HG03469 (cell line): ENCODE data around the gene DDTL.
"Not testable (repeated sequence)": the region's sequence is repeated elsewhere in the genome, so short reads cannot be mapped to it uniquely, and the experiment has no call there.

Experiments
- ATAC-seq: cut with Tn5 transposase; IDR thresholded peaks from one replicate; pipeline ENCODE4 v1.9.1; 2021; ENCODE audit warnings: mild to moderate bottlenecking, moderate library complexity, moderate number of reproducible peaks; ENCODE audit not compliant: unreplicated experiment

DDTL gene

GRCh38 chr22:23969071-23969470 is 2.4 kb downstream of the DDTL start:
- ATAC-seq, result no peak

GRCh38 chr22:23970201-23970641 is 3.5 kb downstream of the DDTL start:
- no peak for ATAC-seq

- ATAC-seq, result no peak
Observed at GRCh38 chr22:23970816-23971486, 4.3 kb downstream of the DDTL start.

GRCh38 chr22:23971927-23972326 is 5.2 kb downstream of the DDTL start:
- not testable (repeated sequence) for ATAC-seq

- peak; percentile 78 for ATAC-seq
Observed at GRCh38 chr22:23974345-23974744, 7.7 kb downstream of the DDTL start, which contains the start of gene DDT. DDT (minus strand) TSS chr22:23974441; CDS start chr22:23974414, 27 bp downstream.

GRCh38 chr22:23974836-23975352 is 8.2 kb downstream of the DDTL start:
- ATAC-seq, result peak; percentile 9

GRCh38 chr22:23977304-23977703 is 10.6 kb downstream of the DDTL start:
- not testable (repeated sequence) for ATAC-seq

GRCh38 chr22:23979557-23980240 is 13.0 kb downstream of the DDTL start, which contains the start of gene GSTT2:
GSTT2 (plus strand) TSS chr22:23980134.
- not testable (repeated sequence) for ATAC-seq

- not testable (repeated sequence) for ATAC-seq
Observed at GRCh38 chr22:23980567-23980966, 13.9 kb downstream of the DDTL start.

- ATAC-seq, result no peak
Observed at GRCh38 chr22:23984430-23984829, 17.7 kb downstream of the DDTL start.

GRCh38 chr22:23986089-23986488 is 19.4 kb downstream of the DDTL start:
- not testable (repeated sequence) for ATAC-seq

GRCh38 chr22:23986538-23987178 is 20.0 kb downstream of the DDTL start:
- ATAC-seq, result not testable (repeated sequence)

- ATAC-seq, result not testable (repeated sequence)
Observed at GRCh38 chr22:23989583-23990244, 23.0 kb downstream of the DDTL start.

- ATAC-seq, result not testable (repeated sequence)
Observed at GRCh38 chr22:23993080-23993479, 26.4 kb downstream of the DDTL start.

GRCh38 chr22:23993581-23994177 is 27.0 kb downstream of the DDTL start:
- not testable (repeated sequence) for ATAC-seq

GRCh38 chr22:23997092-23997491 is 30.4 kb downstream of the DDTL start:
- no peak for ATAC-seq

- ATAC-seq, result not testable (repeated sequence)
Observed at GRCh38 chr22:23999779-24000178, 33.1 kb downstream of the DDTL start.

GRCh38 chr22:24001314-24001713 is 34.6 kb downstream of the DDTL start:
- no peak for ATAC-seq

- ATAC-seq, result no peak
Observed at GRCh38 chr22:24002272-24002671, 35.6 kb downstream of the DDTL start.

GRCh38 chr22:24002851-24003250 is 36.2 kb downstream of the DDTL start:
- ATAC-seq, result no peak
